Dendritic cell treated with granulocyte-macrophage colony-stimulating factor and Interleukin-4, amounts not matched to agents 40 ng/mL and 50 ng/mL, for 4 days (primary cell): ENCODE data around the gene CDK3.
"Not testable (repeated sequence)": the region's sequence is repeated elsewhere in the genome, so short reads cannot be mapped to it uniquely, and the experiment has no call there.

Experiments
- H3K27ac Mint-ChIP-seq: one replicate; pipeline ENCODE4 v1.8.0; 2022; ENCODE audit warnings: mild to moderate bottlenecking, mixed read lengths
- H3K27me3 Mint-ChIP-seq: one replicate; pipeline ENCODE4 v1.8.0; 2022; ENCODE audit warnings: mild to moderate bottlenecking, mixed read lengths
- H3K36me3 Mint-ChIP-seq: one replicate; pipeline ENCODE4 v1.8.0; 2022; ENCODE audit warnings: low read depth, mixed read lengths
- H3K4me1 Mint-ChIP-seq: one replicate; pipeline ENCODE4 v1.8.0; 2022; ENCODE audit warnings: low read depth, mixed read lengths
- H3K4me3 Mint-ChIP-seq: one replicate; pipeline ENCODE4 v1.8.0; 2022; ENCODE audit warnings: mild to moderate bottlenecking, moderate library complexity, mixed read lengths
- H3K9me3 Mint-ChIP-seq: one replicate; pipeline ENCODE4 v1.8.0; 2022; ENCODE audit warnings: mixed read lengths
- intact Hi-C: fragments of 100-400 bp; cut with micrococcal nuclease; formaldehyde crosslinking; loops from one replicate; pipeline ENCODE4 v1.15.0; 2022

Gene CDK3

DNA sequence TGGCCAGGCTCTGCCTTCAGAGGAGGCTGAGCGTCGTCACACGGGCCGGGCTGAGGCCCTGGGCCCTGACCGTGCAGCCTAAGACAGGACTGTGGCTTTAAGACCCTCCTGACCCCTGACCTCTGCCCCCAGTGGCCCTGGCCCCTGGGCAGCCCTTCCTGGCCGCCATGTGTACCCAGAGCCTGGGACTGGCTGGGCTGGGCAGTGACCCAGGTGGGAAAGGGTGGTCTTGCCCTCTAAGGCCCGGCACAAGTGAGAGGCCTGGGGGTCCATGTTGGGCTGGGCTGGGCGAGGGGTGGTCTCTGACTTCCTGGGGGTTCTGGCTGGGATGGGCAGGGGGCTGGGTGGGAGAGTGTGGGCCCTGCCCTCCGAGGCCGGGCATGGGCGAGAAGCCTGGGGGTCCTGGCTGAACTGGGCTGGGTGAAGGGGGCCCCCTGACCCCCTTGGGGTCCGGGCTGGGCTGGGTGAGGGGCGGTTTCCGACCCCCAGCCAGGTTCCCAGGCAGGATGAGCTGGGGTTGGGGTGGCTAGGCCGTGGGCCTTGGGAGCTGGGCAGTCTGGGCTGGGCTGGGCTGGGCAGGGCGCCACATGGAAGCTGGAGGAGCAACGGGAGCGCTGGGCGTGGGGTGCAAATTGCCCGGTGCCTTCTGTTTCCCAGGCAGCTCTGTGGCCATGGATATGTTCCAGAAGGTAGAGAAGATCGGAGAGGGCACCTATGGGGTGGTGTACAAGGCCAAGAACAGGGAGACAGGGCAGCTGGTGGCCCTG, at the start of gene CDK3:
CDK3 (plus strand) TSS at position 101 of the 767 bp plus-strand sequence; CDS start at position 672, 571 bp downstream.
- Mint-ChIP-seq H3K4me3 (no peak within 1 kb of the TSS), H3K27me3 (no peaks in the 10 kb centered on the region), H3K4me1 (peaks cover 30% of the 10 kb centered on the region), H3K36me3 (peaks cover 51% of the 10 kb centered on the region), H3K9me3 (no peaks in the 10 kb centered on the region), H3K27ac (no peak within 1 kb of the TSS)
- intact Hi-C loops, result no loop called here

- no peaks in the 10 kb centered on the region for H3K4me1 Mint-ChIP-seq
- H3K4me3 Mint-ChIP-seq, result no peak overlapping the region
- H3K36me3 Mint-ChIP-seq, result peaks cover 100% of the 10 kb centered on the region
- no peak overlapping the region for H3K27ac Mint-ChIP-seq
- no peaks in the 10 kb centered on the region for H3K27me3 Mint-ChIP-seq
- no peaks in the 10 kb centered on the region for H3K9me3 Mint-ChIP-seq
- intact Hi-C loops, result no loop called here
Measured at GRCh38 chr17:75950855-75951554, 49.6 kb upstream of the CDK3 start.

- intact Hi-C loops, result no loop called here
- H3K27me3 Mint-ChIP-seq, result no peaks in the 10 kb centered on the region
- H3K36me3 Mint-ChIP-seq, result peaks cover 77% of the 10 kb centered on the region
- H3K27ac Mint-ChIP-seq, result no peak overlapping the region
- no peaks in the 10 kb centered on the region for H3K4me1 Mint-ChIP-seq
- no peak overlapping the region for H3K4me3 Mint-ChIP-seq
- no peaks in the 10 kb centered on the region for H3K9me3 Mint-ChIP-seq
Measured at GRCh38 chr17:75959051-75959838, 41.4 kb upstream of the CDK3 start.

GRCh38 chr17:75959839-75960511, 40.7 kb upstream of the CDK3 start:
- Mint-ChIP-seq H3K4me1 (no peaks in the 10 kb centered on the region), H3K4me3 (no peak overlapping the region), H3K27me3 (no peaks in the 10 kb centered on the region), H3K27ac (no peak overlapping the region), H3K9me3 (no peaks in the 10 kb centered on the region), H3K36me3 (peaks cover 70% of the 10 kb centered on the region)
- intact Hi-C loops, result no loop called here

GRCh38 chr17:75965468-75965867, 35.2 kb upstream of the CDK3 start:
- Mint-ChIP-seq H3K27ac (no peak overlapping the region), H3K27me3 (no peaks in the 10 kb centered on the region), H3K9me3 (no peaks in the 10 kb centered on the region), H3K4me1 (peaks cover 13% of the 10 kb centered on the region), H3K4me3 (no peak overlapping the region), H3K36me3 (peaks cover 55% of the 10 kb centered on the region)
- intact Hi-C loops, result no loop called here

GRCh38 chr17:75969044-75969443, 31.6 kb upstream of the CDK3 start:
- Mint-ChIP-seq H3K36me3 (peaks cover 67% of the 10 kb centered on the region), H3K4me1 (peaks cover 34% of the 10 kb centered on the region), H3K27ac (peak overlapping the region; percentile 58)
- H3K4me3 Mint-ChIP-seq, H3K9me3 Mint-ChIP-seq, intact Hi-C loops, H3K27me3 Mint-ChIP-seq: not testable (repeated sequence)

- H3K4me1 Mint-ChIP-seq, result peaks cover 34% of the 10 kb centered on the region
- H3K4me3 Mint-ChIP-seq, result no peak overlapping the region
- H3K9me3 Mint-ChIP-seq, result no peaks in the 10 kb centered on the region
- intact Hi-C loops, result no loop called here
- no peaks in the 10 kb centered on the region for H3K27me3 Mint-ChIP-seq
- H3K36me3 Mint-ChIP-seq, result peaks cover 77% of the 10 kb centered on the region
- peak overlapping the region; percentile 58 for H3K27ac Mint-ChIP-seq
Measured at GRCh38 chr17:75970011-75970523, 30.6 kb upstream of the CDK3 start.

DNA sequence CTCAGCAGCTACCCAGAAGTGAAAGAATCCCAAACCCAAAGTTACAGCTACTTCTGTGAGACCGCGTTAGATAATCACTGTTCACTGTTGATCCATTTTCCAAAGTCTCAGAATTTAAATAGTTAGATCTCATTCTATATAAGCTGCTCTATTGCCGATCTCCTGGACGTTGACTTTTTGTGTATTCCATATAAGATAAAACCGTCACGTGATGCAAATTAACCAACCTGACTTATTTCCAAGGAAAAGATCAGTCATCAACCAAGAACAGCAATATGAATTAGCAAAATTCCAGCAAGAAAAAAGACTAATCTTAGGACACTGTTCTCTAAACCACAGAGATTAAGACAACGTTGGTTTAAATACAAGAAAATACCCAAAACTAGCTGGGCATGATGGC, 30.0 kb upstream of the CDK3 start:
- intact Hi-C loops, result no loop called here
- Mint-ChIP-seq H3K4me1 (peaks cover 36% of the 10 kb centered on the region), H3K27me3 (no peaks in the 10 kb centered on the region)

GRCh38 chr17:75975187-75975586, 25.5 kb upstream of the CDK3 start:
- H3K27me3 Mint-ChIP-seq, H3K9me3 Mint-ChIP-seq, H3K4me3 Mint-ChIP-seq, intact Hi-C loops, H3K27ac Mint-ChIP-seq: not testable (repeated sequence)
- Mint-ChIP-seq H3K4me1 (peaks cover 54% of the 10 kb centered on the region), H3K36me3 (peaks cover 82% of the 10 kb centered on the region)

More for the DNA sequence above, 30.0 kb upstream of the CDK3 start:
- Mint-ChIP-seq H3K4me3 (no peak overlapping the region), H3K36me3 (peaks cover 81% of the 10 kb centered on the region), H3K9me3 (no peaks in the 10 kb centered on the region), H3K27ac (peak overlapping the region; percentile 58)

- Mint-ChIP-seq H3K27ac (no peak overlapping the region), H3K36me3 (peaks cover 81% of the 10 kb centered on the region), H3K4me1 (peaks cover 54% of the 10 kb centered on the region)
Measured at GRCh38 chr17:75975757-75976174, 24.9 kb upstream of the CDK3 start.

DNA sequence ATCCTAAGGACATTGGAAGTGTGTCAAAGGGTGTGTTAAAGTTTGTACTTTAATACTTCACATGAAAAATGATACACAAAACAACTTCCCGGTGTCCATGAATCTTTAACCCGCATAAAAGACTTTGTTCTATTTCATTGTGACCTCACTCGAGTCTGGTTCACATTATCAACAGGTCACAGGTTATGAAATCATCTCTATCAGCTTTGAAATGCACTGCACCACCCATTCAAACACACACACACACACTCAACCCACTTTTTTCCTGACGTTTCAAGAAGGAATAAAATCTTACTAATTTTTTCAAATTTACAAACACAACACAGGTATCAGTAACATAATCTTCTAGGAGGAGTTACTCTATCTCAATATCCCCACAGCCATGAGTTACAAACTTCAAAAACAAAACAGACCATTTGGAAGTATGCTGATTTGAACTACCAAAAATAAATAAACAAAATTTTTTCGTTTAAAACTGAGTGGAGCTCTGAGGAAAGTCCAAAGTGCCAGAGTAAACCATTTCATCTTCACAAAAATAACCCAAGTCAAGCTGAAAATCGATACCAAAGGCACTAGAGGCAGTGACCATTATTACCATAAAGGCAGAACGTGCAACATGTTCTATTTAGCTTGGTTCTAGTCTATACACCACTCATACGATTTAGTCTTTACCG, 24.3 kb upstream of the CDK3 start:
- Mint-ChIP-seq H3K36me3 (peaks cover 77% of the 10 kb centered on the region), H3K4me1 (peaks cover 56% of the 10 kb centered on the region), H3K4me3 (no peak overlapping the region), H3K9me3 (no peaks in the 10 kb centered on the region), H3K27ac (no peak overlapping the region), H3K27me3 (no peaks in the 10 kb centered on the region)
- intact Hi-C loops, result no loop called here

More at GRCh38 chr17:75975757-75976174, 24.9 kb upstream of the CDK3 start:
- no peaks in the 10 kb centered on the region for H3K9me3 Mint-ChIP-seq
- intact Hi-C loops, result no loop called here
- H3K4me3 Mint-ChIP-seq, result no peak overlapping the region
- H3K27me3 Mint-ChIP-seq, result no peaks in the 10 kb centered on the region

DNA sequence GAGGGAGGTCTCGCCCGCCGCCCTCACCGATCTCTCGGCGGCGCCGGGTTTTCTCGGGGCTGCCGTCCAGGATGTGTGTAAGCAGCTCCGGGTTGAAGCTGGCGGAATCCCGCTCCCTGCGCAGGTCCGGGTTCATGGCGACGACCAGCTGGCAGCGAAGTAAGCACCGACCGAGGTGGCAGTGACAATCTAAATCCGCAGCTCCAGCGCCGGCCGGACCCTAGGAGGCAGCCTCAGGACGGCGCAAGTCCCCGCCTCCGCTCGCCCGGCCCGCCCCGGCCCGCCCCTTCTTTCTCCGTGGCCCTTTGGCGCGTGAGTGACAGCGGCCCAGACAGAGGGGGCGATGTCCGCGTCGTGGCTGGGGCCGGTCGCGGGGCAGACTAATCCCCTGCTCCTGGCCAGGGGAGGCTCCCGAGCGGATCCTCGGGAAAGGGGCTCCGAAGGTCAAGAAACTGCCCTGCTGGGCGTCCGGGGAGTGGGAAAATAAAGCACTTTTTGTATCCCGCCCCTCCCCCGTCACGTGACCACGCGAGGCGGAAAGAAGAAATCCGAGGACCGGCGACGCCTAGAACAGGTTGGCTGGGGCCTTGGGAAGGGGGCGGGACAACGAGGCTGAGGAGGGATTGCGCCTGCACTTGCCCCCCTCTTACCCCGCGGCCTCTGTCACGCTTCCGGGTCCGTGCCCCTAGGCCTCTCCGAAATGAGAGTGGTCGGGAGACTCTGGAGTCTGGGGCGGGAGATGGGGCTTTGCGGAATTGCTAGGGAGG, 21.5 kb upstream of the CDK3 start, which contains the start of the genes ACOX1 and TEN1:
ACOX1 (minus strand) TSS at position 229 of the 767 bp plus-strand sequence; CDS start at position 136, 93 bp downstream.
TEN1 (plus strand) TSS at position 303 of the 767 bp plus-strand sequence. CDS start 6,953 bp downstream, outside the sequence.
- peaks cover 59% of the 10 kb centered on the region for H3K4me1 Mint-ChIP-seq
- H3K36me3 Mint-ChIP-seq, result peaks cover 49% of the 10 kb centered on the region
- H3K27me3 Mint-ChIP-seq, result no peaks in the 10 kb centered on the region
- no peaks in the 10 kb centered on the region for H3K9me3 Mint-ChIP-seq
- intact Hi-C loops, result loop anchor here (1.0 to 2.0 kb wide), 2 partner anchors 38 to 74 kb away; partner anchors contain the start of genes FBF1 and MRPL38
- H3K4me3 Mint-ChIP-seq, result peak within 1 kb of the TSS; percentile 83
- peak within 1 kb of the TSS; percentile 97 for H3K27ac Mint-ChIP-seq
